ENCODE data around the gene NUFIP1.
"Not testable (repeated sequence)": the region's sequence is repeated elsewhere in the genome, so short reads cannot be mapped to it uniquely, and the experiment has no call there.

Gene NUFIP1

DNA sequence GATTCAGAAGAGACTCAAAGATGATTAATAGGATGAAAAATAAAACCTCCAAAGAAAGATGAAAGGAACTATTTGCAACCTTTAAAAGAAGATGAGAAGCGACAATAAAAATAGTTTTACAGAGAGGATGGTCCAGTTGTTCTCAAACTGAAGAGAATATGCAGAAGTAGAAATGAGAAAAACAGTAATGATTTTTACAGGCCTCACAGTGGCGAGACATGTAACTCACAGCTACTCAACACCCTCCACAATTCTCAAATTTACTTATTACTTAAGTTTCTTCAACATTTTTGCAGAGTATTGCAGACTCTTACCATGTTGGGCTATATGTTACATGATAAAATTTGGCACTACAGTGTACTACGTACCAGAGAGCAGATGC is 20.8 kb downstream of the NUFIP1 start:
- H3K27ac ChIP-seq, result peak overlapping the region; percentile 85
- TF ChIP-seq, protein P1, sequence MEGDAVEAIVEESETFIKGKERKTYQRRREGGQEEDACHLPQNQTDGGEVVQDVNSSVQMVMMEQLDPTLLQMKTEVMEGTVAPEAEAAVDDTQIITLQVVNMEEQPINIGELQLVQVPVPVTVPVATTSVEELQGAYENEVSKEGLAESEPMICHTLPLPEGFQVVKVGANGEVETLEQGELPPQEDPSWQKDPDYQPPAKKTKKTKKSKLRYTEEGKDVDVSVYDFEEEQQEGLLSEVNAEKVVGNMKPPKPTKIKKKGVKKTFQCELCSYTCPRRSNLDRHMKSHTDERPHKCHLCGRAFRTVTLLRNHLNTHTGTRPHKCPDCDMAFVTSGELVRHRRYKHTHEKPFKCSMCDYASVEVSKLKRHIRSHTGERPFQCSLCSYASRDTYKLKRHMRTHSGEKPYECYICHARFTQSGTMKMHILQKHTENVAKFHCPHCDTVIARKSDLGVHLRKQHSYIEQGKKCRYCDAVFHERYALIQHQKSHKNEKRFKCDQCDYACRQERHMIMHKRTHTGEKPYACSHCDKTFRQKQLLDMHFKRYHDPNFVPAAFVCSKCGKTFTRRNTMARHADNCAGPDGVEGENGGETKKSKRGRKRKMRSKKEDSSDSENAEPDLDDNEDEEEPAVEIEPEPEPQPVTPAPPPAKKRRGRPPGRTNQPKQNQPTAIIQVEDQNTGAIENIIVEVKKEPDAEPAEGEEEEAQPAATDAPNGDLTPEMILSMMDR (conservative IDR thresholded peaks at IDR 0.05), result no peak

DNA sequence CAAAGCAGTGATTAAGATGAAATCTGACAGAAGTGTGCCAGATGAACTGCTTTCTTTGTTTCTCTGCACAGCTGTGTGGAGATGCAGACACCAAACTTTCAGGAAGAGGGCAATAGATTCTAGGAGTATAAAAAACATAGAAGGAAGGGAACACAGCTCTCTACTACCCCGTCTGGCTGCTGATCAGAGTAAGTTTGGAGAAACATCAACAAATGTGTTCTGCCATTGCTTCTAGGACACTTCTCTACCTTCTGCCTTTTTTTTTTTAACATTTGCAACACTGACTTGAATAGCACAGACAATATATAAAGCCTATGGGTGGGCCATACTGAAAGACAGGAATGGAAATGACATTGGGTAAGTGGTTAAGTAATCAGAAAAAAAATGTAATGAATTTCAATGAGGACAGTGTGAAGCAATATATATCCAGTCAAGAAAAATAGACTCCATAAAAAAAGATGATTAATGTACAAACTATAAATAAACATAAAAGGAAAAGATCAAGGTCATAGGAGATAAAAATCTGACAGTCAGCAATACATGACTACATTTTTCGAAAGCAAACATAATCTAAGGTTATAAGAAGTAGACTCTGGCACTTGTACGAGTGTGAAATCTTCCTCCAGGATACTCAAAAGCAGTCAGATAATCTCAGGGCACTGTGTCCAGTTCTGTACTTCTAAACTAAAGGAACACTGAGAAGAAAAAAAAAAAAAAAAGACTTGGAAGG is 21.4 kb downstream of the NUFIP1 start:
- TF ChIP-seq, protein P1 (conservative IDR thresholded peaks at IDR 0.05), result peak; percentile 66
- H3K27ac ChIP-seq, result peak overlapping the region; percentile 85

DNA sequence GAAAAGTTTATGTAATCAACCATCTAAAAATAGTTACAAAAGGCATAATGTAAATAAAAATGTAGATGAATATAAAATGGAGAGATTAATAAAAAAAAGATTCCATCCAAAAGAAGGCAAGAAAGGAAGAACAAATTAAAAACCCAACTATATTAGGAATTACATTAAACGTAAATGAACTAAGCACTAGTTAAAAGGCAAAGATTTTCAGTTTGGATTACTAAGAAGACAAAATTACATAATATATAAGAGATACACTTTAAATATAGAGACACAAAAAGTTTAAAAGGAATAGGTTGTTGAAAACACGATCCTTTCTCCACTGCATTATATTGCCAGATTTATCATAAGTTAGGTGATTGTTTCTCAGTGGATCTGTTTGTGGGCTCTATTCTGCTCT is 27.3 kb downstream of the NUFIP1 start:
- TF ChIP-seq, protein P1 (conservative IDR thresholded peaks at IDR 0.05), result no peak
- H3K27ac ChIP-seq, result no peak overlapping the region

DNA sequence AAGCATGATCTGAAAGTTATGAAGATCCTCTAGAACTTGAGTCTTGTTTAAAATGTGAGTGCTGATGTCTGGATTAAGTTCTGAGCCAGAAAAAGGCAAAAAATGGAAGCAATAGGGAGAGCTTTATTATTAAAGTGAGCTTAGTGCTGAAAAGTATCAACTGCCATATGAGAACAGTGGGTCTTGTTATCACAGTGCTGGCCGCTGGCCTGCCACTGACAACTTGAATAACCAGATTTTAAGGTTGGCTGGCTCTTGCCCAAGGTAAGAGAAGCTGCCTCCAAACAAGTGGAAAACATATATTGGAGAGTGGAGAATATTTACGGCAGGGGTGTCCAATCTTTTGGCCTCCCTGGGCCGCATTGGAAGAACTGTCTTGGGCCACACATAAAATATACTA is 33.9 kb downstream of the NUFIP1 start:
- H3K27ac ChIP-seq, result peak overlapping the region; percentile 86
- TF ChIP-seq, protein P1 (conservative IDR thresholded peaks at IDR 0.05), result no peak

DNA sequence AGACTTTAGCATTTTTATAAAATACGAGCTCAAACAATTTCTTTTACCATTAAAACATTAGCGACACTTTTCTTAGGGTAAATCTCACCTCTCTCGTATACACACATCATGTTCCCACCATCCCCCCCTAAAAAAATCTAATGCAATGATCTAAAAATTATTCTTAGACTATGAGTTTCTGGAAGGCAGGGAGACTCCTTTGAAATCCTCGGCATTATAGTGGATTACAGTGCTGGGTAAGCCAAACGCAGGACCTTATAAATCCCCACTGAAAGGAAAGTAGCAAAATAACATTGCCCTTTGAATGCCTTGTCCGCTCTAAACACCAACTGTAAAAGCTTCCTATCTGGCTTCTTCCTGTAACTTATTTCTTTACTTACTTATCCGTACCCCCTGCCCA is 35.0 kb downstream of the NUFIP1 start:
- TF ChIP-seq, protein P1 (conservative IDR thresholded peaks at IDR 0.05), result no peak
- H3K27ac ChIP-seq, result peak overlapping the region; percentile 86

DNA sequence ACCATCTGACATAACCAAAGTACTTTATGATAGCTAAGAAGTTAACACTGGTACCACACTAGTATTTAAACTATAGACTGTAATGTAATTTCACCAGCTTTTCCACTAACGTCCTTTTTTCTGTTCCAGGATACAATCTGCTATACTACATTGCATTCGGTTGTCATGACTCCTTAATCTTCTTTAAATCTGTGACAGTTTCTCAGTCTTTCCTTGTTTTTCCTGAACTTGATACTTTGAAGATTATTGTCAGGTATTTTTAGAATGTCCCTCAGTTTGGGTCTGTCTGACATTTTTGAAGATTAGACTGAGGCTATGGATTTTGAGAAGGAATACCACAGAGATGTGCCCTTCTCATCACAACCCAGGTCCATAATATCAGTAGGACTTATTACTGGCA is 36.6 kb downstream of the NUFIP1 start:
- H3K27ac ChIP-seq, result no peak overlapping the region
- TF ChIP-seq, protein P1 (conservative IDR thresholded peaks at IDR 0.05), result no peak

DNA sequence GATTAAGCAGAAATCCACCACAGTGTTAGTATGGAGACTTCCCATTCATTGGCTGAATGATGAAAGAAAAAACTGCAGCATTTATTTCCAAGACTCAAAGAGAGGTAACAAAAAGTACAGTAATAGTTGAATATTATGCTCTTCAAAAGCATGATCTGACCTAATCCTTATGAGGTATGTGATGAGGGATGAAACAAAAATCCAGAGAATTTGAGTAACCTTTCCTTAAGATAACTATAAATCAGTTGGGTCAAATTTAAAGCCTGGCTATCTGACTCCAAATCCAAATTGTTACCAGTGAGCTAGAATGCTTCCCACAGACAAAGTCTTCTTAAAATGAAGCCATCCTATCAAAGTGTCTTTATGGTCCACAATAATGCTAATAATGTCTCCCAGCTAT is 38.1 kb downstream of the NUFIP1 start:
- H3K27ac ChIP-seq, result peak overlapping the region; percentile 45; the same call in 1 of the 2 replicates
- TF ChIP-seq, protein P1 (conservative IDR thresholded peaks at IDR 0.05), result no peak

DNA sequence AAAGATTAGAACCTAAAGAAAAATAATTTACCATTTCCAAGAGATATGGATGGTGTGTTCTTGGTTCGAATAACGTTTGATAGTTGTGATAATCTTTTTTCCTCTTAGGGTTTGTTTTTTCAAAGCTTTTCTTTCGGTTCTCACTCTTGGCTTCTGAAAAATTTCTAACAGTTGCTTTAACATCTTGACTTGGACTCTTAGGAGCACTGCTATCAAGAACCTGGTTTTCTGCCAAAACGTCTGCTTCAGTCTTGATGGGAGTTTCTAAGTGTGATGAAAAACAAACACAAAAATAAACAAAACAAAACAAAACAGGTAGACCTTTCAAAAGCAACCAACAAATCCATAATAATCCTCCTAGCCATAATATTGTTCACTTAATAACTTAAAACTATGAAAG is 45.9 kb downstream of the NUFIP1 start:
- not testable (repeated sequence) for H3K27ac ChIP-seq
